ENCODE results near the gene SLC7A8. TPM values are rescaled to one million over a fixed set of nuclear protein-coding genes. Genes with fewer than 3 reads are reported as not detected.

SLC7A8 gene
- total and polyA plus RNA-seq, 2 experiments from 2014 or later, result 117 to 124 TPM

DNA sequence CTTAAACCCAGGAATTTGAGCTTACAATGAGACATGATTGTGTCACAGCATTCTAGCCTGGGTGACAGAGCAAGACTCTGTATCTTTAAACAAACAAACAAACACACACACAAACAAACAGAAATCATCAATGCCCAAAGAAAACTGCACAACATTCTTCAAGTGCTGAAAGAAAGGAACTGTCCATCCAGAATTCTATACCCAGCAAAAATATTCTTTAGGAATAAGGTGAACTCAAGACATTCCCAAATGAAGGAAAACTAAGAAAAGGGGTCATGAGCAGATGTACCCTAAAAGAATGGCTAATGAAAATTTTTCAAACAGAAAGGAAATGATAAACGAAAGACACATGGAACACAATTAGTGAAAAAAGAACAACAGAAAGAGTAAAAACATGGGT, 32.0 kb upstream of the SLC7A8 start:
- no peaks in the 10 kb centered on the region for H3K79me2 ChIP-seq (replicated peaks; ENCODE audit: insufficient read depth)
- no peak overlapping the region for H3K27ac ChIP-seq (ENCODE audit: low read depth)
- no peak for ATAC-seq
- H2AFZ ChIP-seq, result no peak overlapping the region
- peaks cover 6% of the 10 kb centered on the region; the same call in 1 of the 2 replicates for H3K4me1 ChIP-seq (ENCODE audit: insufficient read depth)
- no peak for TF ChIP-seq ZNF114 (CRISPR knock-in tag; IDR thresholded peaks at IDR 0.05)
- TF ChIP-seq CTCF (conservative IDR thresholded peaks at IDR 0.05; ENCODE audit: low read depth in 2 of 2), result no peak
- TF ChIP-seq JUNB (IDR thresholded peaks at IDR 0.05; ENCODE audit: unreplicated experiment), result no peak
- no peak for TF ChIP-seq EZH2 (IDR thresholded peaks at IDR 0.05; ENCODE audit: low read depth, unreplicated experiment)
- TF ChIP-seq, protein P1, sequence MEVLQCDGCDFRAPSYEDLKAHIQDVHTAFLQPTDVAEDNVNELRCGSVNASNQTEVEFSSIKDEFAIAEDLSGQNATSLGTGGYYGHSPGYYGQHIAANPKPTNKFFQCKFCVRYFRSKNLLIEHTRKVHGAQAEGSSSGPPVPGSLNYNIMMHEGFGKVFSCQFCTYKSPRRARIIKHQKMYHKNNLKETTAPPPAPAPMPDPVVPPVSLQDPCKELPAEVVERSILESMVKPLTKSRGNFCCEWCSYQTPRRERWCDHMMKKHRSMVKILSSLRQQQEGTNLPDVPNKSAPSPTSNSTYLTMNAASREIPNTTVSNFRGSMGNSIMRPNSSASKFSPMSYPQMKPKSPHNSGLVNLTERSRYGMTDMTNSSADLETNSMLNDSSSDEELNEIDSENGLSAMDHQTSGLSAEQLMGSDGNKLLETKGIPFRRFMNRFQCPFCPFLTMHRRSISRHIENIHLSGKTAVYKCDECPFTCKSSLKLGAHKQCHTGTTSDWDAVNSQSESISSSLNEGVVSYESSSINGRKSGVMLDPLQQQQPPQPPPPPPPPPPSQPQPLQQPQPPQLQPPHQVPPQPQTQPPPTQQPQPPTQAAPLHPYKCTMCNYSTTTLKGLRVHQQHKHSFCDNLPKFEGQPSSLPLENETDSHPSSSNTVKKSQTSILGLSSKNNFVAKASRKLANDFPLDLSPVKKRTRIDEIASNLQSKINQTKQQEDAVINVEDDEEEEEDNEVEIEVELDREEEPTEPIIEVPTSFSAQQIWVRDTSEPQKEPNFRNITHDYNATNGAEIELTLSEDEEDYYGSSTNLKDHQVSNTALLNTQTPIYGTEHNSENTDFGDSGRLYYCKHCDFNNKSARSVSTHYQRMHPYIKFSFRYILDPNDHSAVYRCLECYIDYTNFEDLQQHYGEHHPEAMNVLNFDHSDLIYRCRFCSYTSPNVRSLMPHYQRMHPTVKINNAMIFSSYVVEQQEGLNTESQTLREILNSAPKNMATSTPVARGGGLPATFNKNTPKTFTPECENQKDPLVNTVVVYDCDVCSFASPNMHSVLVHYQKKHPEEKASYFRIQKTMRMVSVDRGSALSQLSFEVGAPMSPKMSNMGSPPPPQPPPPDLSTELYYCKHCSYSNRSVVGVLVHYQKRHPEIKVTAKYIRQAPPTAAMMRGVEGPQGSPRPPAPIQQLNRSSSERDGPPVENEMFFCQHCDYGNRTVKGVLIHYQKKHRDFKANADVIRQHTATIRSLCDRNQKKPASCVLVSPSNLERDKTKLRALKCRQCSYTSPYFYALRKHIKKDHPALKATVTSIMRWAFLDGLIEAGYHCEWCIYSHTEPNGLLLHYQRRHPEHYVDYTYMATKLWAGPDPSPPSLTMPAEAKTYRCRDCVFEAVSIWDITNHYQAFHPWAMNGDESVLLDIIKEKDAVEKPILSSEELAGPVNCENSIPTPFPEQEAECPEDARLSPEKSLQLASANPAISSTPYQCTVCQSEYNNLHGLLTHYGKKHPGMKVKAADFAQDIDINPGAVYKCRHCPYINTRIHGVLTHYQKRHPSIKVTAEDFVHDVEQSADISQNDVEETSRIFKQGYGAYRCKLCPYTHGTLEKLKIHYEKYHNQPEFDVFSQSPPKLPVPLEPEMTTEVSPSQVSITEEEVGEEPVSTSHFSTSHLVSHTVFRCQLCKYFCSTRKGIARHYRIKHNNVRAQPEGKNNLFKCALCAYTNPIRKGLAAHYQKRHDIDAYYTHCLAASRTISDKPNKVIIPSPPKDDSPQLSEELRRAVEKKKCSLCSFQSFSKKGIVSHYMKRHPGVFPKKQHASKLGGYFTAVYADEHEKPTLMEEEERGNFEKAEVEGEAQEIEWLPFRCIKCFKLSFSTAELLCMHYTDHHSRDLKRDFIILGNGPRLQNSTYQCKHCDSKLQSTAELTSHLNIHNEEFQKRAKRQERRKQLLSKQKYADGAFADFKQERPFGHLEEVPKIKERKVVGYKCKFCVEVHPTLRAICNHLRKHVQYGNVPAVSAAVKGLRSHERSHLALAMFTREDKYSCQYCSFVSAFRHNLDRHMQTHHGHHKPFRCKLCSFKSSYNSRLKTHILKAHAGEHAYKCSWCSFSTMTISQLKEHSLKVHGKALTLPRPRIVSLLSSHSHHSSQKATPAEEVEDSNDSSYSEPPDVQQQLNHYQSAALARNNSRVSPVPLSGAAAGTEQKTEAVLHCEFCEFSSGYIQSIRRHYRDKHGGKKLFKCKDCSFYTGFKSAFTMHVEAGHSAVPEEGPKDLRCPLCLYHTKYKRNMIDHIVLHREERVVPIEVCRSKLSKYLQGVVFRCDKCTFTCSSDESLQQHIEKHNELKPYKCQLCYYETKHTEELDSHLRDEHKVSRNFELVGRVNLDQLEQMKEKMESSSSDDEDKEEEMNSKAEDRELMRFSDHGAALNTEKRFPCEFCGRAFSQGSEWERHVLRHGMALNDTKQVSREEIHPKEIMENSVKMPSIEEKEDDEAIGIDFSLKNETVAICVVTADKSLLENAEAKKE (CRISPR knock-in tag; IDR thresholded peaks at IDR 0.05), result no peak
- no peak for TF ChIP-seq EZH2phosphoT487 (IDR thresholded peaks at IDR 0.05; ENCODE audit: unreplicated experiment)
- TF ChIP-seq ETS1 (IDR thresholded peaks at IDR 0.05), result no peak
- TF ChIP-seq POLR2AphosphoS5 (IDR thresholded peaks at IDR 0.05; ENCODE audit: low read depth), result no peak
- no peak for TF ChIP-seq STAT1 (IDR thresholded peaks at IDR 0.05; ENCODE audit: unreplicated experiment)
- no peak for TF ChIP-seq CREB1 (CRISPR knock-in tag; IDR thresholded peaks at IDR 0.05; ENCODE audit: low read depth)
- TF ChIP-seq ZNF331 (CRISPR knock-in tag; IDR thresholded peaks at IDR 0.05; ENCODE audit: low read depth), result no peak
- no peak for TF ChIP-seq REST (IDR thresholded peaks at IDR 0.05; ENCODE audit: unreplicated experiment)
- TF ChIP-seq NANOG (IDR thresholded peaks at IDR 0.05; ENCODE audit: borderline replicate concordance), result no peak
- peaks cover 19% of the 10 kb centered on the region for H3K4me1 Mint-ChIP-seq
- no peaks in the 10 kb centered on the region; the same call in 1 of the 2 replicates for H3K36me3 ChIP-seq (ENCODE audit: insufficient read depth)
- no peaks in the 10 kb centered on the region for H3K27me3 ChIP-seq (ENCODE audit: insufficient read depth)
- no peak for DNase-seq (ENCODE audit: low spot score)
- H3K9me2 ChIP-seq (ENCODE audit: insufficient read depth), result peaks cover 5% of the 10 kb centered on the region; the same call in 1 of the 2 replicates
- H3F3A ChIP-seq (replicated peaks; ENCODE audit: low read depth), result no peaks in the 10 kb centered on the region
- H3K36me3 Mint-ChIP-seq (ENCODE audit: low read depth), result peaks cover 13% of the 10 kb centered on the region; the same call in 2 of the 3 replicates
- no peak overlapping the region for H3K4me2 ChIP-seq
- H3K4me3 Mint-ChIP-seq, result no peak overlapping the region
- peaks cover 13% of the 10 kb centered on the region; the same call in 2 of the 3 replicates for H3K9me3 Mint-ChIP-seq
- no peak overlapping the region for H3K4me3 ChIP-seq
- peaks cover 3% of the 10 kb centered on the region for H3K27me3 Mint-ChIP-seq (ENCODE audit: insufficient read depth, low read depth, poor library complexity)
- no peak overlapping the region for H3K27ac Mint-ChIP-seq
- no peaks in the 10 kb centered on the region for H4K20me1 ChIP-seq (replicated peaks; ENCODE audit: insufficient read depth)
